ENCODE measurements around the gene NEK11. TPM values are rescaled to one million over a fixed set of nuclear protein-coding genes. Genes with fewer than 3 reads are reported as not detected.
"Not testable (repeated sequence)": the region's sequence is repeated elsewhere in the genome, so short reads cannot be mapped to it uniquely, and the experiment has no call there.

The NEK11 gene
- total RNA-seq, 2 experiments from 2014 or later, result 1.1 to 1.6 TPM

DNA sequence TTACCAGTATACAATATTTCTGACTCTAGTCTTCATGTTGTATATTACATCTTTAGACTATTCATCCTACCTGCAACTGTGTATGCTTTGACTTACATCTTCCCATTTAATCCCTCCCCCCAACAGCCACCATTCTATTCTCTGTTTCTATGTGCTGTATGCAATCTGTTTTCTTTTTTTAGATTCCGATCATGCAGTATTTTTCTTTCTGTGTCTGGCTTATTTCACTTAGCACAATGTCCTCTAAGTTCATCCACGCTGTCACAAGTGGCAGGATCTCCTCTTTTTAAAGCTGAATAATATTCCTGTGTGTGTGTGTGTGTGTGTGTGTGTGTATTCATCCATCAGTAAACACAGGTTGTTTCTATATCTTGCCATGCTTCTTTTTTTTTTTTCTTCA is 288.5 kb downstream of the NEK11 start:
- DNase-seq, result no peak
- Mint-ChIP-seq H3K27me3 (peaks cover 6% of the 10 kb centered on the region), H3K4me1 (no peaks in the 10 kb centered on the region), H3K27ac (no peak overlapping the region), H3K36me3 (ENCODE audit: low read depth) (no peaks in the 10 kb centered on the region), H3K4me3 (no peak overlapping the region), H3K9me3 (no peaks in the 10 kb centered on the region)
- ChIA-PET CTCF (no interaction called here), POLR2A (no interaction called here)

DNA sequence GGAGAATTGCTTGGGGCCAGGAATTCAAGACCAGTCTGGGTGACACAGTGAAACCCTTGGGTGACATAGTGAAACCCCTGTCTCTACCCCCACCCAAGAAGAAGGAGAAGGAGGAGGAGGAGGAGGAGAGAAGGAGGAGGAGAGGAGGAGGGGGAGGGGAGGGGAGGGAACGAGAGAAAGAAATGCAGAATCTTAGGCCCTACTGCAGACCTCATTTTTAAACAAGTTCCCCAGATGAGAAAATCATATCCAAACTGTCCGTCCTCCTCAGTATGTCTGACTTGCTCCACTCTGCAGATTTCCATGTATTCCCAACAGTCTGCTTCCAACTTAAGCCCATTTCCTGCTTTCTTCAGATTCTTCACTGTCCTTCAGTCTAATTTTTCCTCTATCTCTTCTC is 291.0 kb downstream of the NEK11 start:
- Mint-ChIP-seq H3K27me3 (peaks cover 8% of the 10 kb centered on the region), H3K36me3 (ENCODE audit: low read depth) (no peaks in the 10 kb centered on the region), H3K9me3 (no peaks in the 10 kb centered on the region), H3K4me1 (no peaks in the 10 kb centered on the region), H3K4me3 (no peak overlapping the region), H3K27ac (no peak overlapping the region)
- ChIA-PET POLR2A (no interaction called here), CTCF (no interaction called here)
- DNase-seq, result no peak

DNA sequence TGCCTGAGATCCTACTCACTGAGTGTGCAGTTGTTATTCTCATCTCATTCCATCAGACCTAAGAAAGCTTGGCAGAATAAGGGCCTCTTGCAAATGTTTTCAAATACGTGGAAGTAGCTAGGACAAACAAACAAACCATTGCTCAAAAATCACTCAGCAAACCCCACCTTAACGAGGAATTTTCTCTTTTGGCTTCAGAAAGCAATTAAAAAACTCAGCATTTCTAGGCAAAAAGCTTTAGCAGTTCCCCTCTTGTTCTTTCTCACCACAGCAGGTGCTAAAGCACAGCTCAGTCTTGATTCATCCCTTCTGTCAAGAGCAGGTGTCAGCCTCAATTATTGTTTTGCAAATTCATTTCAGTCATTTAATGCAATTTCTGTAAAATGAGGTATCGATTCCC is 296.3 kb downstream of the NEK11 start:
- Mint-ChIP-seq H3K27ac (no peak overlapping the region), H3K9me3 (no peaks in the 10 kb centered on the region), H3K4me1 (no peaks in the 10 kb centered on the region), H3K27me3 (peaks cover 4% of the 10 kb centered on the region), H3K4me3 (no peak overlapping the region), H3K36me3 (ENCODE audit: low read depth) (no peaks in the 10 kb centered on the region)
- DNase-seq, result no peak
- POLR2A ChIA-PET, result no interaction called here
- CTCF ChIA-PET, result no interaction called here

DNA sequence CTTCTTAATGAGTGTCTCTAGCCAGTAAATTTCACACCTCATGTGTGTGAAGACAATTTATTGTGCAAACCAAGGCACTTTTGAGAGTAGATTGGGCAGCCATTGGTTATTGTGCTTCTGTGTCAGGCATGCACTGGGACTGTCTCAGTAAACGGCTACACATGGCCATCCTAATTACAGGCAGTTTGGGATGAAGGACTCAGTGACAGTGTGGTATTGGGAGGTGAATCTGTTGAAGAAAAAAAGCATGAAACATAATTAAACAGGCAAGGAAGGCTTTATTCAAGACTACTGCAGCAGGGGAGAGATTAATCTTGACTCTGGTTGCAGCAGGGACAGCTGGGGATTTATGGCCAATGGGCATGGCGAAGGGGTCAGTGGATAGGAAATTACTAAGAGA is 297.1 kb downstream of the NEK11 start:
- CTCF ChIA-PET, result no interaction called here
- H3K4me3 Mint-ChIP-seq, result no peak overlapping the region
- no peaks in the 10 kb centered on the region for H3K9me3 Mint-ChIP-seq
- H3K4me1 Mint-ChIP-seq, result no peaks in the 10 kb centered on the region
- no peak overlapping the region for H3K27ac Mint-ChIP-seq
- peaks cover 4% of the 10 kb centered on the region for H3K27me3 Mint-ChIP-seq
- H3K36me3 Mint-ChIP-seq (ENCODE audit: low read depth), result no peaks in the 10 kb centered on the region
- POLR2A ChIA-PET, result no interaction called here
- no peak for DNase-seq

DNA sequence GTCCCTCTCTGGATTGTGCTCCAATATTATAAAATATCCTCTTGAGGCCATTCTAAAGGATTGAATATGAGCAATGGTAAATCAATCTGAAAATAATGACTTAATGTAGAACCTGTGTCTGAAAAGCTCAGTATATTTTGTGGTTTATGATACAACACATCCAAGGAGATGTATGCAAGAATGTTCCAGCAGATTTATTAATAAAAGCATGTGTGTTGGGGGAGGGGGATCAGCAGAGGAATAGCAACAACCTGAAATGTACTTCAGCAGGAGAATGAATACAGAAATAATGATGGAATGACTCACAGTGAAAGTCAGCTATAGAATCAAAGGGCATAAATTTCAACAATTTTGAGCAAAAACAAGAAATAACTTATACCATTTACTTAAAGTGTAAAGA is 298.2 kb downstream of the NEK11 start:
- ChIA-PET CTCF (no interaction called here), POLR2A (no interaction called here)
- H3K27ac Mint-ChIP-seq, result no peak overlapping the region
- H3K36me3 Mint-ChIP-seq (ENCODE audit: low read depth), result no peaks in the 10 kb centered on the region
- H3K4me3 Mint-ChIP-seq, result no peak overlapping the region
- no peaks in the 10 kb centered on the region for H3K9me3 Mint-ChIP-seq
- H3K27me3 Mint-ChIP-seq, result peaks cover 4% of the 10 kb centered on the region
- no peaks in the 10 kb centered on the region for H3K4me1 Mint-ChIP-seq
- no peak for DNase-seq

DNA sequence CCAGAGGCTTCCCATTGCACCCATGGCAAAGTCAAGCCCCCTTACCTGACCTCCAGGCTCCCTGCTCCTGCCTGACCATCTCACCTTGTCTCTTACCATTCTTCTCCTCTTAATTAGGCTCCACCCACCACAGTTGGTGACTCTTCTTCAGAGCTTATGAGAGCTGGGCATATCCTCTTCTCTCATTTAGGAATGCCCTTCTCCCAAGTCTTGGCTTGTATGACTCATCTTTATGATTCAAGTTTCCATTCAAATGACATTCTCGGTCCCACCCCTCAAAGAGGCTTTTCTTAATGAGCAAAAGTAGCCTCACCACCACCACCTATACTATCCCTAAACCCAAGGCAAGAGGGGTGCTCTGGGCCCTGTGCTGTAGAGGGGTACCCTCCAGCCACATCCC is 299.6 kb downstream of the NEK11 start:
- POLR2A ChIA-PET, result no interaction called here

DNA sequence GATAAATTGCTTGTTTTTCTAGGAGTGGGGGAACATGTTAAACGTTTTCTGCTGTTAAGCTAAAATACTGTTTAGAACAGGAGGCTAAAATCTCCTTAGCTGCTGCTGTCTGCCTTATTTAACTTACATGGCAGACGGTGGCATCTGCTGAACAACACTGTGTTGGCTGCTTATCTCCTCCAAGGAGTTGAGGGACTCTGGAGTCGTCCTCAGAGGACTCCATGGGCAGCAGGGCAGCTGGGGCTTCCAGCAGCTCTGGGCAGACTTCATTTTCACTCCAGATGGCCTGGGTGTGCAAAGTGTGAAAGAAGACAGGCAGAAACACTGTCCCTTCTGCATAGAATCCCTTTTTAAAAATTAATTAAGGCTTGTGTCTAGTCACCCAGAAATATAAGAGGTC is 302.0 kb downstream of the NEK11 start:
- H3K9me3 Mint-ChIP-seq, result no peaks in the 10 kb centered on the region
- no peak overlapping the region for H3K4me3 Mint-ChIP-seq
- no peak for DNase-seq
- POLR2A ChIA-PET, result no interaction called here
- no peaks in the 10 kb centered on the region for H3K4me1 Mint-ChIP-seq
- CTCF ChIA-PET, result no interaction called here
- H3K27me3 Mint-ChIP-seq, result no peaks in the 10 kb centered on the region
- H3K36me3 Mint-ChIP-seq (ENCODE audit: low read depth), result no peaks in the 10 kb centered on the region
- no peak overlapping the region for H3K27ac Mint-ChIP-seq

More for the DNA sequence above, 299.6 kb downstream of the NEK11 start:
- no peak for DNase-seq
- no peaks in the 10 kb centered on the region for H3K4me1 Mint-ChIP-seq
- H3K27me3 Mint-ChIP-seq, result peaks cover 1% of the 10 kb centered on the region
- no peaks in the 10 kb centered on the region for H3K9me3 Mint-ChIP-seq
- no peak overlapping the region for H3K4me3 Mint-ChIP-seq
- H3K36me3 Mint-ChIP-seq (ENCODE audit: low read depth), result no peaks in the 10 kb centered on the region
- CTCF ChIA-PET, result no interaction called here
- no peak overlapping the region for H3K27ac Mint-ChIP-seq

DNA sequence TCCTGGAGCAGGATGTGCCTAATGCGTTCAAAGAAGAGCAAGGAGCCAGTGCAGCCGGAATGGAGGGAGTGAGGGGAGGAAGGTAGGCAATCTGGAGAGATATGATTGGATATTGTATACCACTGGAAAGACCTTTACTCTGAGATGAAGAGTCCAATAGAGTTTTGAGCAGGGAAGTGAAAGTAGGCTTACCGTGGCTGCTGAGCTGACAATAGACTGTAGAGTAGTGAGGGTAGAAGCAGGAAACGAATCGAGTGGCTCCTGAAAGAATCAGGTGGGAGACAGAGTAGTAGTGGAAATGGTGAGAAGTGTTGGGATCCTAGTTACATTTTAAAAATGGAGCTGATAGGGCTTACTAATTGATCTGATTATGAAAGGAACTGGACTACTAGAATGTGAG is 303.1 kb downstream of the NEK11 start:
- Mint-ChIP-seq H3K9me3 (no peaks in the 10 kb centered on the region), H3K27ac (no peak overlapping the region), H3K4me3 (no peak overlapping the region), H3K27me3 (peaks cover 1% of the 10 kb centered on the region), H3K36me3 (ENCODE audit: low read depth) (no peaks in the 10 kb centered on the region), H3K4me1 (no peaks in the 10 kb centered on the region)
- DNase-seq, result no peak
- POLR2A ChIA-PET, result no interaction called here
- CTCF ChIA-PET, result no interaction called here

DNA sequence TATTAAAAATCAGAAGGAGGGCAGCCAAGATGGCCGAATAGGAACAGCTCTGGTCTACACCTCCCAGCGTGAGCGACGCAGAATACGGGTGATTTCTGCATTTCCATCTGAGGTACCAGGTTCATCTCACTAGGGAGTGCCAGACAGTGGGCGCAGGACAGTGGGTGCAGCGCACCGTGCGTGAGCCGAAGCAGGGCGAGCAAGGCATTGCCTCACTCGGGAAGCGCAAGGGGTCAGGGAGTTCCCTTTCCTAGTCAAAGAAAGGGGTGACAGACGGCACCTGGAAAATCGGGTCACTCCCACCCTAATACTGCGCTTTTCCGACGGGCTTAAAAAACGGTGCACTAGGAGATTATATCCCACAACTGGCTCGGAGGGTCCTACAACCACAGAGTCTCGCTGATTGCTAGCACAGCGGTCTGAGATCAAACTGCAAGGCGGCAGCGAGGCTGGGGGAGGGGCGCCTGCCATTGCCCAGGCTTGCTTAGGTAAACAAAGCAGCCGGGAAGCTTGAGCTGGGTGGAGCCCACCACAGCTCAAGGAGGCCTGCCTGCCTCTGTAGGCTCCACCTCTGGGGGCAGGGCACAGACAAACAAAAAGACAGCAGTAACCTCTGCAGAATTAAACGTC is 304.9 kb downstream of the NEK11 start:
- H3K4me1 Mint-ChIP-seq; POLR2A ChIA-PET; H3K27me3 Mint-ChIP-seq; DNase-seq; H3K27ac Mint-ChIP-seq; H3K36me3 Mint-ChIP-seq (ENCODE audit: low read depth); H3K9me3 Mint-ChIP-seq; CTCF ChIA-PET; H3K4me3 Mint-ChIP-seq: not testable (repeated sequence)

DNA sequence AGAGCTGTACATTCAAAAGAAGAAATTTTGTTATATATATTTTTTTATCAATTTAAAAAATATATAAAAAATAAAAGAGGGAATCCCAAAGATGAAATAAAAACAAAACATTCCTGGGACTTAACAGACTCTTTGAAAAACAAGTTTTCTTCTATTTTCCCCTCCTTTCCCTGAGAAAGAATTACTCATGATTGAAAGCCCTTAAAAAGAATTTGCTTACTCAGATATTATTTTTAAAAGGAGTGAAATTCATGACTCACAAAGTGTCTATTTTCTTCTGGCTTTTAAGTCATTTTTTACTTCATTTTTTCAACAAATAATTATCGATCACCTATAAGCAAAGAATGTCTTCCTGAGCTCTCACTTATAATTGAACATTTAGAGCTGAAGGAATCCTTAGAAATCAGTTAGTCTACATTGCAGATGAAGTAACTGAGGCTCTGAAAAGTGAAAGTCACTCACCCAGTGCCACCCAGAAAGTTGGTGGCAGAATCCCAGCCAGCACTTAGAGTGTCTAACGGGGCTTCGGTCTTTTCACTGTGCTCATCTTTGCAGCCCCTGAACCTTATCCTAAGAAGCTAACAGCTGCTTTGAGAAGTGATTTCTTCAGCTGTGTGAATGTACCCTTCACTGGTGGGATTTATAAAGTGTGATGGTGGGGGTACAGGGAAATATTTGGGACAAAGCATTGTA is 312.4 kb downstream of the NEK11 start:
- POLR2A ChIA-PET, result no interaction called here
- Mint-ChIP-seq H3K27ac (no peak overlapping the region), H3K36me3 (ENCODE audit: low read depth) (no peaks in the 10 kb centered on the region)

DNA sequence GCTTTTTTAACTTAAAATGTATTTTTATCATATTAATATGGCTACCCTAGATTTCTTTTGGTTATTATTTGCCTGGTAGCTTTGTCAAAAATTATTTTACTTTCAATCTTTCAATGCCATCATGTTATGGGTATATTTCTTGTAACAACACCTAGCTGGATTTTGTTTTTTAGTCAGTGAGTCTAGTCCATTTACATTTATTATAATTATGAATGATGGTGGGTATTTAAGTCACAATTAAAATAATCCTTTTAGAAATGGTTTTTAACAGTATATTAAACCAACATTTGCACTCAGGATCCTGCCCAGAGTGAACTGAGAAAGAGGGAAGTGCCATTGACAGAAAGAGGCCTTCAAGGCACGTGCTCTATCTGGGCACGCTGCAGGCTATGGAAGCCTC is 315.1 kb downstream of the NEK11 start:
- POLR2A ChIA-PET, result no interaction called here
- peaks cover 4% of the 10 kb centered on the region for H3K27me3 Mint-ChIP-seq
- CTCF ChIA-PET, result no interaction called here
- H3K9me3 Mint-ChIP-seq, result peaks cover 4% of the 10 kb centered on the region
- no peak overlapping the region for H3K27ac Mint-ChIP-seq
- no peak for DNase-seq
- H3K4me1 Mint-ChIP-seq, result no peaks in the 10 kb centered on the region
- no peak overlapping the region for H3K4me3 Mint-ChIP-seq
- no peaks in the 10 kb centered on the region for H3K36me3 Mint-ChIP-seq (ENCODE audit: low read depth)

More for the DNA sequence above, 312.4 kb downstream of the NEK11 start:
- DNase-seq, result no peak
- Mint-ChIP-seq H3K27me3 (peaks cover 5% of the 10 kb centered on the region), H3K4me1 (no peaks in the 10 kb centered on the region), H3K9me3 (no peaks in the 10 kb centered on the region), H3K4me3 (no peak overlapping the region)
- CTCF ChIA-PET, result no interaction called here

DNA sequence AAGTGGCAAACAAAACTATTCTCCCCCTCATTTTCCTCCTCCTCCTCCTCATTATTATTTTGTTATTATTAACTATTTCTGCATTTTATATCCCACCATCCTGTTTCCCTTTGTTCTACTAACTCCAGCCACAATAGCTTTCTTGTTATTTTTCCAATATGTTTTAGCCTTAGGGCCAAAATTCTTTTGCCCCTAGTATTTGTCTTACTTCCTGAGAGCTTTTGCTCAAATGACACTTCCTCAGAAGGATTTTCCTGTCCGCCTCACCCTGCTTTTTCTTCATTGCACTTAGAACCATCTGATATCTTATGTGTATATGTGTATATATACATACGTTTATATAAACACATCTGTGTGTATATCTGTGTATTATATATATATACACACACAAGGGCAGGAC is 322.2 kb downstream of the NEK11 start:
- peaks cover 4% of the 10 kb centered on the region for H3K9me3 Mint-ChIP-seq
- ChIA-PET CTCF (no interaction called here), POLR2A (no interaction called here)
- H3K4me3 Mint-ChIP-seq, result no peak overlapping the region
- no peaks in the 10 kb centered on the region for H3K27me3 Mint-ChIP-seq
- peaks cover 2% of the 10 kb centered on the region for H3K4me1 Mint-ChIP-seq
- no peak for DNase-seq
- H3K27ac Mint-ChIP-seq, result no peak overlapping the region
- no peaks in the 10 kb centered on the region for H3K36me3 Mint-ChIP-seq (ENCODE audit: low read depth)

DNA sequence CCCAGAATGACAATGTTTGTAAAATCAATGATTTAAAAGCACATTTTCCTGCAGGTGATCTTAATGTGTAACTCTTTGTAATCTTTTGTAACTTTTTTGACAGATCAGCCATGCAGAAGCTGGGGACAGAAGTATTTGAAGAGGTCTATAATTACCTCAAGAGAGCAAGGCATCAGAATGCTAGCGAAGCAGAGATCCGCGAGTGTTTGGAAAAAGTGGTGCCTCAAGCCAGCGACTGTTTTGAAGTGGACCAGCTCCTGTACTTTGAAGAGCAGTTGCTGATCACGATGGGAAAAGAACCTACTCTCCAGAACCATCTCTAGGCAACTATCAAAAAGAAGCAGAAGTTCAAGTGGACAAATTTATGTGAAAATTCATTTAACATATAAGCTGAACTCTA is 322.8 kb downstream of the NEK11 start:
- ChIA-PET POLR2A (no interaction called here), CTCF (no interaction called here)
- Mint-ChIP-seq H3K27ac (no peak overlapping the region), H3K36me3 (ENCODE audit: low read depth) (no peaks in the 10 kb centered on the region), H3K9me3 (peaks cover under 1% of the 10 kb centered on the region), H3K27me3 (no peaks in the 10 kb centered on the region), H3K4me3 (no peak overlapping the region), H3K4me1 (peaks cover 2% of the 10 kb centered on the region)
- no peak for DNase-seq

DNA sequence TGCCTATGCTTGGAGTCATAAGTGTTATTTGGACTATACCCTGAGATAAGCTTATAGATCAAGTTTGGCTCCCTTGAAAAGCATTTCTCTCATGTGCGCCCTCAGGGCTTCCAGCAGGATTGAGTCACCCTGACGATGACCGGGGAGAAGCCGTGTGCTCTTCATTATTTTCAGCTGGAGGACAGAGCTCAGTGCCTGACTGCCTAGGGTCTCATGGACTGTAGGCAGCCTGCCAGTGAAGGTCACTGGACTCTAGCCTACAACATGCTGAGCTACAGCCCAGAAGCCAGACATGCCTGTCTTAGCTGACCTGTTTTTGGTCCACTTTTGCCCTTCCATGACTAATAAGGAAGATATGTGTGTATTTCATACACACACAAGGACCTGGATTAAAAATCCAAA is 323.3 kb downstream of the NEK11 start:
- H3K27ac Mint-ChIP-seq, result no peak overlapping the region
- peaks cover 2% of the 10 kb centered on the region for H3K4me1 Mint-ChIP-seq
- POLR2A ChIA-PET, result no interaction called here
- H3K4me3 Mint-ChIP-seq, result no peak overlapping the region
- no peaks in the 10 kb centered on the region for H3K36me3 Mint-ChIP-seq (ENCODE audit: low read depth)
- CTCF ChIA-PET, result no interaction called here
- no peaks in the 10 kb centered on the region for H3K9me3 Mint-ChIP-seq
- H3K27me3 Mint-ChIP-seq, result no peaks in the 10 kb centered on the region
- DNase-seq, result no peak

Measured in activated CD4-positive, alpha-beta T cell treated with anti-CD3 and anti-CD28 coated beads, Interleukin-2, amount 10 ng/mL, durations not matched to agents 7 days and 5 days (primary cell).